WI38 (cell line): ENCODE measurements around the gene GGCX.
A peak's percentile ranks its signal among the peaks of the same experiment; 100 is the strongest.
"Not testable (repeated sequence)": the region's sequence is repeated elsewhere in the genome, so short reads cannot be mapped to it uniquely, and the experiment has no call there.

Experiments used
- H3K4me3 ChIP-seq: 2 replicates; pipeline ENCODE4 v1.5.1; 2011; ENCODE audit warnings: low read depth, mild to moderate bottlenecking, control low read depth, low read length
- CTCF ChIP-seq: IDR thresholded peaks from 2 replicates; pipeline ENCODE4 v1.5.1; 2012; ENCODE audit warnings: low read depth, mild to moderate bottlenecking, control low read depth, low read length

The GGCX gene

GRCh38 chr2:85561280-85562212 is at the start of gene GGCX:
Gene GGCX, minus strand, starts transcription at chr2:85561493. Its CDS starts 65 bp downstream, at chr2:85561428.
- no peak for TF ChIP-seq CTCF
- peak within 1 kb of the TSS; percentile 72 for H3K4me3 ChIP-seq

DNA sequence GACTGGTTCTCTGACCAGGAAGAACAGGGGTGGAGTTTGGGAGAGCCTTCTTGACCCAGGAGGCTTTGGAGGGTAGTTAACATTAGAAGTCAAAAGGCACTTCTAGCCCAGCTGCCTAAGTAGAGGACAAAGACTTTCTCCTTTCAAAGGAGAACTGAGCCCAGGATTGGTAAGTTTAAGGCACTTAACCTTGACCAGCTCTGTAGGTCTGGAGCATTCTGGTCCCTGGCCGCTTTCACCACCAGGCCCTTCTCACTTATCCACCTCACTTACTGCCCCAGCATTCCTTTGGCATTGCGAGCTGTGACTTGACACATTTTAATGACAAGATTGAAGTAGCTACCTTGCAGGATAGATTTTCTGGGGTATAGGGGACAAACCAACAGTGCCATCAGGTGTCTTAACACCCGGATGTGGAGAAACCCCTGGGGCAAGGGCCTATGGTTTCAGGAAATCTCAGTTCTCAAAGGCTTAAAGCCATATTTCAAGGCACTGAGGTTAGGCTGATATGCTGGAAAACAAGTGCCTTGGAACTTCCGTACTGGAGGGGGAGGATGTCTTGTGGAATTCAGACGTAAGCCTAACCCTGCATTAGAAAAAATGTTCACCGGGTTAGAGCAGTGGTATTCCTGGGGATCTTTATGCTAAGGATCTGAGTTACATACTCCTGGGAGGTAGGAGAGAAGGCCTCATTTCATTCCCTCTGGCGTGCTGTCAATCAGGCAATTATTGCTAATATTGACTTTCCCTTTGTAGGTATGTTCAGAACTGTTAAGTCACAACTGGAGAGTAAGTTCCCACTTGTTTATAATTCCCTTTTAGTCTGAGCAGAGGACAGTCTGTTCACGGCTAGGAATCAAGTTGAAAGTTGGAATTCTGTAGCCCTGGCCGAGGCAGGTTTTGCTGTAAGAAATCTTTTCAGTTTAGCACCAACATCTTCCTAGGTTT is 46.2 kb upstream of the GGCX start:
- no peak for TF ChIP-seq CTCF
- H3K4me3 ChIP-seq: no peak overlapping the region

GRCh38 chr2:85606116-85606455 is 44.8 kb upstream of the GGCX start:
- no peak for TF ChIP-seq CTCF
- no peak overlapping the region for H3K4me3 ChIP-seq

DNA sequence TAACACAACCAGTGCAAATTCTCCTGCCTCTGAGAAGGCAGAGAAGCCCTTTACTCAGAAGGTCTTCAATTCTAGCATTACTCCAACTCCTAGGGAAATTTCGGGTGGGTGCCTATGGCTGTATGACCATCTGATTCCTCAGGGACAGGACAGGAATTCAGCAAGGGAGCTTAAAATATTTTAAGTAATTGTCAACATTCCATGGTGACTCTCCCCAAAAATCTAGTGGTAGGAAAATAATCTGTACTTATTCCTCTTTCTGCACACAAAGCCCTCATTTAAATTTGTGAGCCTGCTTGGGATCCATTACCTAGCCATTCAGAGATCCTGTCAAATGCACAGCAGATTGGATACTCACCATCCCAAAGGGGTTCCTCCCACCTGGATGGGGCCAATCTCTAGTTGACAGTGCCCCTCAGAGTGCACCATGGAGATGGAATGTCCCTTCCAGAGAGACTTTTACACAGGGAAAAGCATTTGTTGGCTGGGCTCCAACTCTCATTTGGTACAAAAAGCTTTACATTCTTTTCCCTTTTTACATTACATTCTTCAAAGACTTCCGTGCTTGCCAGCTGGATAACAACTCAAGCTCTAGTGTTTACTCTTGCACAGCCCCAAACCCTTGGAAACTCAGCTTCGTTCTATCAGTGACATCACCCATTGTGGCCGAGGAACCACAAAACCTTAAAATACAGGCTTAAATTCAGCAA is 44.3 kb upstream of the GGCX start:
- H3K4me3 ChIP-seq: no peak overlapping the region
- no peak for TF ChIP-seq CTCF

- TF ChIP-seq CTCF: no peak
- no peak overlapping the region for H3K4me3 ChIP-seq
Observed at GRCh38 chr2:85604568-85605339, 43.5 kb upstream of the GGCX start.

- H3K4me3 ChIP-seq: not testable (repeated sequence)
Observed at GRCh38 chr2:85604133-85604444, 42.8 kb upstream of the GGCX start.
